GM12878 (cell line): ENCODE data around the gene PHLDB1. TPM values are rescaled to one million over a fixed set of nuclear protein-coding genes. Genes with fewer than 3 reads are reported as not detected.

ENCODE experiments used
- ATAC-seq: fragments of 200-7000 bp; cut with Tn5 transposase; 3 replicates; pipeline ENCODE4 v1.9.1; 2020; ENCODE audit warnings: mild to moderate bottlenecking, moderate library complexity
- BruUV-seq: library from RNA; stranded (reverse); fragments of 400-500 nt; replicated peaks from 2 replicates; lab custom pipeline; 2021; lab: Mats Ljungman, UMichigan
- CTCF ChIA-PET: fragments of 300-600 bp; sonication (Branson Sonifier 250); formaldehyde crosslinking; extraction: SDS; loops from one replicate; lab custom pipeline; 2021; ENCODE audit warnings: inconsistent platforms; lab: Yijun Ruan, JAX
- POLR2A ChIA-PET: fragments of 350-600 bp; formaldehyde crosslinking; extraction: SDS; loops from one replicate; lab custom pipeline; 2021; ENCODE audit warnings: inconsistent platforms; lab: Charles Lee
- RAD21 ChIA-PET: fragments of 300-600 bp; sonication (Branson Sonifier 250); formaldehyde crosslinking; loops from one replicate; lab custom pipeline; 2023; ENCODE audit warnings: antibody characterized with exemption; ENCODE audit not compliant: unreplicated experiment; lab: Charles Lee
- SMC1A ChIA-PET: fragments of 300-600 bp; sonication (Branson Sonifier 250); formaldehyde crosslinking; loops from one replicate; lab custom pipeline; 2023; ENCODE audit not compliant: unreplicated experiment, uncharacterized antibody; lab: Charles Lee
- DNase-seq: peaks from one replicate; pipeline ENCODE4 v3.0.0-alpha.2; 2011; ENCODE audit warnings: low read depth, low spot score
- FAIRE-seq: peaks from 3 replicates; lab custom pipeline; 2011; peaks lifted over from hg19 to GRCh38; lab: Jason Lieb, UNC
- H2AFZ ChIP-seq: 2 replicates; pipeline ENCODE4 v1.6.0; 2011; ENCODE audit warnings: low read depth, low read length, control low read depth; ENCODE audit not compliant: control insufficient read depth
- H3K27ac ChIP-seq: 2 replicates; pipeline ENCODE4 v1.5.1; 2011; ENCODE audit warnings: control low read depth; ENCODE audit not compliant: control insufficient read depth, insufficient read depth
- H3K27me3 ChIP-seq, 2 experiments: replicated peaks in 1 of 2; 2 replicates each; pipeline versions ENCODE4 v1.6.0 to v1.6.1; 2011; ENCODE audit warnings: low read length in 1 of 2; ENCODE audit not compliant: control insufficient read depth in 2 of 2, insufficient read depth in 2 of 2
- H3K36me3 ChIP-seq, 2 experiments: 2 replicates each; pipeline ENCODE4 v1.5.1; 2011; ENCODE audit warnings: low read length in 1 of 2; ENCODE audit not compliant: control insufficient read depth in 2 of 2, insufficient read depth in 2 of 2
- H3K4me1 ChIP-seq: 2 replicates; pipeline ENCODE4 v1.6.1; 2011; ENCODE audit warnings: mild to moderate bottlenecking, low read length, moderate library complexity, mixed read lengths; ENCODE audit not compliant: control insufficient read depth, insufficient read depth
- H3K4me2 ChIP-seq: 2 replicates; pipeline ENCODE4 v1.6.0; 2011; ENCODE audit warnings: control low read depth; ENCODE audit not compliant: control insufficient read depth, insufficient read depth
- H3K4me3 ChIP-seq: fragments of 200-600 bp; sonication (generic); 2 replicates; pipeline ENCODE4 v1.5.1; 2016
- H3K79me2 ChIP-seq: 2 replicates; pipeline ENCODE4 v1.6.0; 2011; ENCODE audit warnings: low read length; ENCODE audit not compliant: control insufficient read depth, insufficient read depth
- H3K9ac ChIP-seq: 2 replicates; pipeline ENCODE4 v1.8.0; 2011; ENCODE audit warnings: low read length, control low read depth, mixed read lengths; ENCODE audit not compliant: control insufficient read depth, insufficient read depth
- H3K9me3 ChIP-seq: replicated peaks from 3 replicates; pipeline ENCODE4 v1.5.1; 2011; ENCODE audit warnings: mild to moderate bottlenecking, low read length; ENCODE audit not compliant: control insufficient read depth, insufficient read depth
- H4K20me1 ChIP-seq: 2 replicates; pipeline ENCODE4 v1.6.0; 2011; ENCODE audit not compliant: control insufficient read depth, insufficient read depth
- BCLAF1 ChIP-seq: fragments of 450-650 bp; IDR thresholded peaks from 2 replicates; pipeline ENCODE4 v1.6.1; 2017; ENCODE audit warnings: antibody characterized with exemption, mild to moderate bottlenecking, moderate library complexity
- E4F1 ChIP-seq: fragments of 450-650 bp; IDR thresholded peaks from 2 replicates; pipeline ENCODE4 v1.6.1; 2018; ENCODE audit warnings: borderline replicate concordance, mild to moderate bottlenecking; ENCODE audit not compliant: partially characterized antibody
- EED ChIP-seq: sonication (generic); IDR thresholded peaks from 2 replicates; pipeline ENCODE4 v1.6.1; 2016; ENCODE audit warnings: antibody characterized with exemption, low read depth
- FOS ChIP-seq: IDR thresholded peaks from 3 replicates; pipeline ENCODE4 v1.6.1; 2011; ENCODE audit warnings: borderline replicate concordance; ENCODE audit not compliant: insufficient read length; ENCODE audit errors: extremely low read depth
- JUNB ChIP-seq: IDR thresholded peaks from 2 replicates; pipeline ENCODE4 v1.6.1; 2016; ENCODE audit warnings: antibody characterized with exemption, mild to moderate bottlenecking
- JUND ChIP-seq: IDR thresholded peaks from 2 replicates; pipeline ENCODE4 v1.6.1; 2012; ENCODE audit warnings: low read depth, mild to moderate bottlenecking, low read length, improper control_type of control experiment, moderate library complexity
- NBN ChIP-seq: fragments of 450-650 bp; IDR thresholded peaks from 2 replicates; pipeline ENCODE4 v1.6.1; 2016
- NFYA ChIP-seq: IDR thresholded peaks from 2 replicates; pipeline ENCODE4 v1.6.1; 2011; ENCODE audit warnings: low read depth, mild to moderate bottlenecking, low read length, improper control_type of control experiment, borderline replicate concordance
- NKRF ChIP-seq: fragments of 450-650 bp; conservative IDR thresholded peaks from 2 replicates; pipeline ENCODE4 v1.6.1; 2017; ENCODE audit warnings: mild to moderate bottlenecking, moderate library complexity
- PBX3 ChIP-seq: IDR thresholded peaks from 2 replicates; pipeline ENCODE4 v1.6.1; 2011; ENCODE audit warnings: mild to moderate bottlenecking, low read depth, low read length, moderate library complexity; ENCODE audit not compliant: insufficient replicate concordance
- POU2F2 ChIP-seq: IDR thresholded peaks from 3 replicates; pipeline ENCODE4 v1.6.1; 2011; ENCODE audit warnings: low read depth, mild to moderate bottlenecking, low read length, borderline replicate concordance
- TCF12 ChIP-seq: IDR thresholded peaks from 2 replicates; pipeline ENCODE4 v1.6.1; 2011; ENCODE audit warnings: low read depth, mild to moderate bottlenecking, low read length
- WGBS: methylation state at CpG from one replicate; pipeline ENCODE4 v1.1.6; 2016; ENCODE audit warnings: low lambda C conversion rate; ENCODE audit not compliant: insufficient replicate concordance, insufficient coverage; ENCODE audit errors: missing lambda C conversion rate; 5-methylcytosine and 5-hydroxymethylcytosine counted together
- in situ Hi-C: fragments of 300-500 bp; cut with MboI; formaldehyde crosslinking; loops from 9 replicates; pipeline ENCODE4 v1.14.3; 2018; ENCODE audit warnings: mixed read lengths
- intact Hi-C: fragments of 100-400 bp; cut with micrococcal nuclease; formaldehyde crosslinking; loops from one replicate; pipeline ENCODE4 v1.14.2; 2022; ENCODE audit not compliant: unreplicated experiment
- polyA plus RNA-seq, 11 experiments: library from polyadenylated mRNA; depleted of rRNA in 4 of 11; unstranded in 6 of 11; stranded (reverse) in 5 of 11; fragments of >200 nt; fragmentation: Nextera tagmentation in 4 of 11; fragmentation: Illumina TruSeq in 1 of 11; extraction: Ambion mirVana in 4 of 11; extraction: Trizol in 1 of 11; gene quantifications; 1 replicate in 1 of 11; 2 replicates in 10 of 11; pipeline versions ENCODE4 v1.2.1 to v1.2.3, GENCODE V29; 2011 to 2016; ENCODE audit warnings: inconsistent platforms in 2 of 11, missing spikeins in 2 of 11, low read depth in 1 of 11
- total RNA-seq, 4 experiments: library from RNA; depleted of rRNA in 3 of 4; stranded (reverse); fragments of >200 nt in 3 of 4; fragmentation: Illumina TruSeq in 1 of 4; extraction: Trizol in 1 of 4; gene quantifications; 2 replicates each; pipeline versions ENCODE4 v1.2.1 to v1.2.3, GENCODE V29; 2013 to 2021

The PHLDB1 gene
- total and polyA plus RNA-seq, 10 of the 15 experiments (the other 5 are each of a cell fraction or from before 2014, with no cell fraction given), result 0.03 to 0.26 (median 0.18) TPM; not detected in 4

DNA sequence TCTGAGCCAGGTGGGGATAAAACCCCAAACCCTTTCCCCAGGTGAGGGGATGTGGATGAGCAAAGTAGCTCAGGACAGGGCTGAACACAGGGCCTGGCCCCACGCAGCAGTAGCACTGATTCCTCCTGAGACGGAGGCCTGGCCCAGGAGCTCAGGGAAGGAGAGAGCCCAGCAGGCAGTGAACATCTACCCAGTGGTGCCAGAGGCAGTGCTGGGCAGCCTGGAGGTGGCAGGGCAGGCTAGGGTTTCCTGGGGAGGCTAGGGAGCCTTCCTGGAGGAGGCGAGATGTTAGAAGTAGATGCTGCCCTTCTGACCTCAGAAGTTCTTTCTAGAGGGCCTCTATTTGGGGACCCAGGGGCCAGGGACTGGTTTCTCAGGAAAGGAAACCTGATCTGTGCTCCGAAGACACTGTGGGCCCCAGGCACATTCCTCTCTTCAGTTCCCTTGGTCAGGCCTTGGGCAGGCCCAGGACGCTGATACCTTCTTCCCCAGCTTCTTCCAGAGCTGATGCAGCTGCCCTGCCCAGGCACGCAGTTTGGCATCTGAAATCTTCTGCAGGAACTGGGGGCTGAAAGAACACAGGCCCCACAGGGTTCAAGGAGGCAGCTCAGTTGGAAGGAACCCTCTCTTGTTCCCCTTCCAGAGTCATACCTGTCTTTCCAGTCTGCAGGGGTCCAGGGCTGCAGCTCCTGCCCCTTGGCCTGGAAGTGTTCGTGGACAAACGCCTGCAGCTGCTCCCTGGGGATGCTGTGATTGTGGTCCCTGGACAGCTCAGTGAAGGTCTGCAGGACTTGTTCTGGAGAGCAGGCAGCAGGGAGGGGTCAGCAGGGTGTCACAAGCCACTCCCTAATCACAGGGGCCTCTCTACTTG is 55.2 kb downstream of the PHLDB1 start:
- ATAC-seq, result no peak
- no TSS peak for BruUV-seq
- Histone ChIP-seq H3K36me3 (no peaks in the 10 kb centered on the region), H3K4me2 (no peak overlapping the region), H3K9ac (no peak overlapping the region), H3K4me3 (no peak overlapping the region), H3K4me1 (no peaks in the 10 kb centered on the region), H3K27me3 (peaks cover 0 to 4% of the 10 kb centered on the region in 2 experiments; a peak in 3 of 4 replicates), H3K79me2 (no peaks in the 10 kb centered on the region), H2AFZ (no peak overlapping the region), H4K20me1 (no peaks in the 10 kb centered on the region), H3K9me3 (no peaks in the 10 kb centered on the region), H3K27ac (no peak overlapping the region)
- SMC1A ChIA-PET, result no interaction called here
- FAIRE-seq, result no peak
- RAD21 ChIA-PET, result no interaction called here
- POLR2A ChIA-PET, result interaction anchor here (0.6 to 0.9 kb wide), 2 partner anchors 80 to 423 kb away, joined by 3 to 5 read pairs; partner anchors contain the start of gene HMBS
- DNase-seq, result no peak
- intact Hi-C loops (no loop called here), in situ Hi-C loops (no loop called here)
- CTCF ChIA-PET, result interaction anchor here (0.5 to 1.5 kb wide), 2 partner anchors 8 to 352 kb away, joined by 3 to 5 read pairs; no protein-coding TSS in a partner anchor
- WGBS, result 21% methylated on average over 8 of the region's 8 CpGs
- no peak for TF ChIP-seq NKRF
- no peak for TF ChIP-seq E4F1
- no peak for TF ChIP-seq NFYA
- no peak for TF ChIP-seq NBN
- no peak for TF ChIP-seq BCLAF1
- no peak for TF ChIP-seq PBX3
- no peak for TF ChIP-seq TCF12
- TF ChIP-seq POU2F2, result no peak
- no peak for TF ChIP-seq EED
- no peak for TF ChIP-seq JUNB
- no peak for TF ChIP-seq FOS
- no peak for TF ChIP-seq JUND
